GM18511 (cell line): ENCODE measurements around the gene PDSS2.
"Not testable (repeated sequence)": the region's sequence is repeated elsewhere in the genome, so short reads cannot be mapped to it uniquely, and the experiment has no call there.

Experiments used
- ATAC-seq: cut with Tn5 transposase; IDR thresholded peaks from one replicate; pipeline ENCODE4 v1.9.1; 2021; ENCODE audit warnings: mild to moderate bottlenecking, moderate library complexity; ENCODE audit not compliant: unreplicated experiment

PDSS2 gene

GRCh38 chr6:107185391-107185970 is 273.9 kb downstream of the PDSS2 start:
- ATAC-seq = no peak

DNA sequence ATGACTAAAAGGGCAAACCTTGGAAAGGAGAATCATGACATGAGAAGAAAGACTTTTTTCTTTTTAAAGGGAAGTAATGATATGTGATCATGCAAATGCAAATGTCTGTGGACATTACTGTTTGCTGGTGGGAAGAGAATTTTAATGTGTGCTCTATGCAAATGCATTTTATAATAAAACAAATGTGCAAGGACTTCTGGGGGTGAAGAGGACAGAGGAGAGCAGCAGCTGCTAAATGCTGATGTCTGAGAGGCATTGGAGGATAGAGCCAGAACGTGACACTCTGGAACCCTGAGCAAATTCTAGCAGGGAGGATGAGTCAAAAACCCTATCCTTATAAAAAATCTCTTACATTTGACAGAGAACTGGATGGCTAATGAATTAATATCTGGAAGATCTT is 274.9 kb downstream of the PDSS2 start:
- no peak for ATAC-seq

DNA sequence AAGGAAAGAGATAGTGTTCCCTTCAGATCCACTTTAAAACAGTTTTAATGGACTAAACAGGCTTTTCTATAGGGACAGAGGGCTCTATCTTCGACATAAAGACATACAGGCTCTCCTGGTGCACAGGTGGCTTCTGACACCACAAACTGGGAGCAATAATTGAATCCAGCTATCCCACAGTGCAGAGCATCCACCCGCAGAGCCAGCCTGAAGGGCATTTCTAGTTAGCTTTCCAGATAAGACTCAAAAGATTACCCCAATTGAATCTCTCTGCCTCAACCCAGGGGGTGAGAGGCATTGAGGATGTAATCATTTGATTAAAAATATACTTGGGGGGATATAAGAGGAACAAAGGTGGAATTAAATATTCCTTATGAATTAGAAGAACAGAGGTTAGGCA is 279.3 kb downstream of the PDSS2 start:
- no peak for ATAC-seq

DNA sequence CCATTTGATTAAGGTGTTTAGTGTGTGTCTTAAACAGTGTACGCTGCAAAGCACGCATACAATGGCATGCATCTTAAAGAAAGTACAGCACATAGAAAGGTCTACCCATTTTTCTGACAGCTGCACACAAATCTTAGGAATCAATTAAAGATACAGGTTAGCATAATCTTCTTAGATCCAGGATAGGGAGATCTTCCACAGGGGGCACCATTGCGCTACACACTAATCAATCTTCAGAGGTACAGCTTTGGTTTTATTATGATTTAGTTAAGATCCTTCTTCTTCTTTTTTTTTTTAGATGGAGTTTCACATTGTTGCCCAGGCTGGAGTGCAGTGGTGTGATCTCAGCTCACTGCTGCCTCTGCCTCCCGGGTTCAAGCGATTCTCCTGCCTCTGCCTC is 280.4 kb downstream of the PDSS2 start:
- ATAC-seq = no peak

GRCh38 chr6:107173779-107174178 is 285.6 kb downstream of the PDSS2 start:
- ATAC-seq = no peak

DNA sequence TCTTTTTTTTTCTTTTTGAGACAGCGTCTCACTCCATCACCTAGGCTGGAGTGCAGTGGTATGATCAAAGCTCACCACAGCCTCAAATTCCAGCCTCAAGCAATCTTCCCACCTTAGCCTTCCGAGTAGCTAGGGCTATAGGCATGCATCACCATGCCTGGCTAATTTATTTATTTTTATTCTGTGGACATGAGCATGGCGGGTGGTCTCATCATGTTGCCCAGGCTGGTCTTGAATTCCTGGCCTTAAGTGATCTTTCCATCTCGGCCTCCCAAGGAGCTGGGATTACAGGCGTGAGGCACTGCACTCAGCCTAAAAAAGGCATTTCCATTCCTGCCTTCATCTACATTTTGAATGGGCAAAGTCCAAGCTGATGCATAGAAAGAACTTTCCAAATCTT is 287.9 kb downstream of the PDSS2 start:
- no peak for ATAC-seq

DNA sequence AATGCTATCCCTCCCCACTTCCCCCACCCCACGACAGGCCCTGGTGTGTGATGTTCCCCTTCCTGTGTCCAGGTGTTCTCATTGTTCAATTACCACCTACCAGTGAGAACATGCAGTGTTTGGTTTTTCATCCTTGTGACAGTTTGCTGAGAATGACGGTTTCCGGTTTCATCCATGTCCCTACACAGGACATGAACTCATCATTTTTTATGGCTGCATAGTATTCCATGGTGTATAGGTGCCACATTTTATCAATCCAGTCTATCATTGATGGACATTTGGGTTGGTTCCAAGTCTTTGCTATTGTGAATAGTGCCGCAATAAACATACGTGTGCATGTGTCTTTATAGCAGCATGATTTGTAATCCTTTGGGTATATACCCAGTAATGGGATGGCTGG is 295.1 kb downstream of the PDSS2 start:
- ATAC-seq = not testable (repeated sequence)

DNA sequence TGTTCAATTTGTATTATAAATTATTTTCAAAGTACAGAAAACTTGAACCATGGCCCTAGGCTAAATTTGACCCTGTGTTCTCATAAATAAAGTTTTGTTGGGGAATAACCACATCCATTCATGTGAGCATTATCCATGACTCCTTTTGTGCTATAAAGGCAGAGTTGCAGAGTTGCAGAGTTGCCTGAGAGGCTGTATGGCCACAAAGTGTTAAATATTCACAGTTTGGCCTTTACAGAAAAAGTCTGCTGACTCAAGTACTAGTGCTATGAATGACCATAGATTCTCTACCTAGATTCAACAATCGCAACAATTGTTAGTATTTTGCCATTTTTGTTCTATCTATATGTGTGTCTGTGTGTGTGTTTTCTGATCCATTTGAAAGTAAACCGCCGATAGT is 297.8 kb downstream of the PDSS2 start:
- no peak for ATAC-seq

DNA sequence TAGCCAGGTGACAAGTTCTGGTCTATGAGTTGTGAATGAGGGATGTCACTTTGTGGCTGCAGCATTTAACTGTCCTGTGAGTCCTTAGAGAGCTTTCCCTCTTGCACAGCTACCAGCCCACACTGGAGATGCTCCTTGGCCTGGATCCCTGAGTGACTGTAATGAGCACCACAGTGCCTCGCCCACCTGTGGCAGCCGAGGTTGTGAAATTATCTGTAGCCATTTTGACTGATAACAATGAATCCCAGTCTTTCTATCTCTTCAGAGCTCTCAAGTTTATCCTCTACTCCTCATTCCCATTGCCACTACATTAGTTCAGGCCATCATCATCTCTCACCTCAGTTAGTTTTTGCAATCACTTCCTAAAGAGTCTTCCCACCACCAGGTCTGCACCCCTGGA is 302.7 kb downstream of the PDSS2 start:
- no peak for ATAC-seq

DNA sequence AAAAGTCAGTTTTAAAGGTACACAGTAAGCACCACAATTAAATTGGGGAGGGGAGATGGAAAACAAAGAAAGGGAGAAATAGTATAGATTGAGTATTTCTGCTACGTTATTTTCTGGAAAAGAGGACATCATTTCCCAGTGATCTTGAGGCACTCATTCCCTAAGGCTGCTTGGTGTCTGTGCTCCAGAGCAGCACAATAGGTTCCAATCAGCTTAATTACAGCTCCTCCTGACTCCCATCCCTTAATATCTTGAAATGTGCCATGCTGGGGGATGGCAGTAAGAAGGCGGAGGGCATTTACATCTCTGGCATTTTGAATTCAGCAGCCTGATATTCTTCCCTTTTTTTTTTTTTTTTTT is 304.6 kb downstream of the PDSS2 start:
- no peak for ATAC-seq

DNA sequence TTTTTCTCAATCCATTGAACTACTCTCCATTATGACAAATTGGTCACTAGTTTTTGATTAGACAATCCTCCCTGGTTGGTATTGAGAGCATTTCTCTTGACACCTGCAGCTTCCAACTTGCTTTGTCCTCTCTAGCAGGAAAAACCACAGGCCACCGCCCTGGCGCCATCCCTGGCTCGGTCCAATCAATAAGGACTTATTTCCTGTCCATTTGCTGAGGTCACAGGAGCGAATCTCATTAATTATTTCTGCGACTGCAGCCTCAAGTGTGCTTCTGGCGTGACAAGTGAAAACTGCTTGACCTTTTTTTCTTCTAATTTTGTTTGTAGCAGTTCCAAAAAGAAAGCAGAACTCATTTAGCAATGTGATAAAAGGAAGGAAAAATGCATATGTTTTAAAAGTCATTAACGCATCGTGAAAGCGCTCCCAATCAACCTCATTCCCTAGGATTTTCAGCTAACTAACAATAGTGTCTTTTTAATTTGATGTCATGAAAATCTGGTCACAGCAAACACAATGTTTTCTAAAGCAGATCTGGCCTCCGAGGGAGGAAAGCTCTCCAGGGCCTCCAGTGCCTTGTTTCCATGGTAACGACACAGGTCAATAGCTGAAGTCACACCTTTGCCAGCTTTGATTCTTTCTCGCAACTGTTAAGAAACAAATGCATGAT is 305.1 kb downstream of the PDSS2 start:
- ATAC-seq = no peak

DNA sequence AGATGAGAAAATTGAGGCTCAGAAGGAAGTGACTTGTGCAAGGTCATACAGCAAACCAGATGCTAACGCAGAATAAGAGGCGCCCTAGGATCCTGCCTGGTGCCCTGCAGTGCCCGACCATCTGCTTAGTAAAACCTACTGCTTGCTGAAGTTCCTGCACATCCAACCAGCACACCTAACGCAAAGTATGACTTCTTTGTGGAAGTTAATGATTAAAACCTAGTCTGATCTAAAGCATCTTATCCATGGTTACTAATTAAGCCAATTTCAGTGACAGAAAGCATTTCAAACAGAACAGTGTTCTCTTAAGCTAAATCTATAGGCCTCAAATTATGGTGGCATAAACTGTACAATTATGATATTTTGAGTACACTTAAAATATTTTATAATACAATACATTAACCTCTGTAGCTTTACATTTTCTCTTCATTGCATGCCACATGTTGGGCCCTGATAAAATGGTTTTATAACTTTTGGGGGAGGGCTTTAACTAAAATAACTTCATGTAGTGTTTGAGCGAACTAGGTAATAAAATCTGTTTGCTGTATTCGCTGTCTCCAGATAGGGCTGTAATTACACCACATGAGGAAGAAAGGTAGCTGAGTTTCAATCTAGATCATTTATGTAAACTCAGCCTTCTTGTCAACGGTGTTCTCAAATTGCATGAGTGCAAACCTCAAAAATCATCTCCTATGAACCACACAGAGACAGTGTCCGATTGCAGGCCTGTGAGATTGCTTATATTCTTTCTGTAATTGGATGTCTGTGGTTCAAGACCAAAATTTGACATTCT is 306.5 kb downstream of the PDSS2 start:
- no peak for ATAC-seq

- no peak for ATAC-seq
Measured at GRCh38 chr6:107144666-107145065, 314.7 kb downstream of the PDSS2 start.

DNA sequence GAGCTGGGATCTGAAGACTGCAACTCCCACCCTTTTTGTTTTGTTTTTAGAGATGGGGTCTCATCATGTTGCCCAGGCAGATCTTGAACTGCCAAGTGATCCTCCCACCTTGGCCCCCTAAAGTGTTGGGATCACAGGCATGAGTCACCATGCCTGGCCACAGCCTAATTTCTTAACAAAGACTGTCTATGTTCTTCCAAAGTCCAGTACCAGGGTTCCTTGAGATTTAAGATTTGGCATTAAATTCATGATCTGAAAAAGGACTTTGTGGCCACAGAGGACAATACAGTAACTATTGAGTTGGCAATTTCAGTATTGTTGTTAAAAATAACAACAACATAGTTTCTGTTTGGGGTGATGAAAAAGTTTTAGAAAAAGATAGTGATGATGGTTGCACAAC is 315.4 kb downstream of the PDSS2 start:
- no peak for ATAC-seq

- no peak for ATAC-seq
Measured at GRCh38 chr6:107140581-107140980, 318.8 kb downstream of the PDSS2 start.

DNA sequence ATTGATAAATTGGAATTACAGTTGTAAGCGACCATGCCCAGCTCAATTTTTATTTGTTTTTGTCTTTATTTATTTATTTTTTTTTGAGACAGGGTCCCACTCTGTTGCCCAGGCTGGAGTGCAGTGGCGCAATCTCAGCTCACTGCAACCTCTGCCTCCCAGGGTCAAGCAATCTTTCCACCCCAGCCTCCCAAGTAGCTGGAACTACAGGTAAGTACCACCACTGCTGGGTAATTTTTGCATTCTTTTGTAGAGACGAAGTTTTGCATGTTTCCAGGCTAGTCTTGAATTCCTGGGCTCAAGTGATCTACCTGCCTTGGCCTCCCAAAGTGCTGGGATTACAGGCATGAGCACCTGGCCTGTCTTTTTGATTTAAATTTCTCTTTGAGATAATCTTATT is 323.0 kb downstream of the PDSS2 start:
- not testable (repeated sequence) for ATAC-seq

DNA sequence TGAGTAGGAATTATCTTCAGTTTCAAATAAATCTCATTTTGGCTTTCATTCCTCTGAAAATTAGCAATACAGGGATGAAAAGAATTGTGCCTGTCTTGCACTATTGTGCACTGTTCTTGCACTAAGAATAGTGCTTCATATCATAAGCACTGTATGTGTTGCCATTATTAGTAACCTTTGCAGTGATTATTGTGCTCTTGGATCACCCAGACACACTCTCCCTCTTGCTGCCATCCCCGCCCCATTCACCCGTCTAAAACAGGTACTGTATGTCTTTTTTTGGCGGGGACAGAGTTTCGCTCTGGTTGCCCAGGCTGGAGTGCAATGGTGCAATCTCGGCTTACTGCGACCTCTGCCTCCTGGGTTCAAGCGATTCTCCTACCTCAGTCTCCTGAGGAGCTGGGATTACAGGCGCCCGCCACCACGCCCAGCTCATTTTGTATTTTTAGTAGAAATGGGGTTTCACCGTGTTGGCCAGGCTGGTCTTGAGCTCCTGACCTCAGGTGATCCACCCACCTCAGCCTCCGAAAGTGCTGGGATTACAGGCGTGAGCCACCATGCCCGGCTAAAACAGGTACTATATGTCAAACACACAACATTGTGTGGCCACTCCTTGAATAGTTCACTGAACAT is 324.2 kb downstream of the PDSS2 start:
- not testable (repeated sequence) for ATAC-seq

- no peak for ATAC-seq
Measured at GRCh38 chr6:107132330-107132954, 326.9 kb downstream of the PDSS2 start.

DNA sequence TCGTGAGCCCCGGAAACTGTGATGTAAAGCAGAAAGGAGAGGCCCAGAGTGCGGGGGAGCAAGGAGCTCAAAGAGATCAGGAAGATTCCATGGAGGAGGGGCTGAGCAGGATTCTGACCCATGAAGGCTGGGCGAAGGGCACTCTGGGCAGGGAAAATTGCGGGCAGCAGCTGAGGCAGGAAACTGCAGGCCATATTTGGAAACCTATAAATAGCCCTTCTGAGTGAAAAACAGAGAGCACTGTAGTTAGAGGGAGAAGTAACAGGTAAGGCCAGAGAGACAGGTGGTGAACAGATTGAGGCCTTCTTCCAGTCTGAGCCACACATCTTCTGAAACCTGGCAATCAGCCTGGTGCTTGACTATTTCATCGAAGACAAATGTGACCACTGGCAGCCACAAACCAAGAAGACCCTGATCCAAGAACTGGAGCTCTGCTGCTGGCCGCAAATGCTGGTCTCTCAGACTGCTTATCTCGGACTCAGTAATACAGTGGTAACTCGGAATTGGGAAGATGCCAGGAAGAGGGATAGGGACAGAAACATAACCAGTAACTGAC is 329.9 kb downstream of the PDSS2 start:
- no peak for ATAC-seq

DNA sequence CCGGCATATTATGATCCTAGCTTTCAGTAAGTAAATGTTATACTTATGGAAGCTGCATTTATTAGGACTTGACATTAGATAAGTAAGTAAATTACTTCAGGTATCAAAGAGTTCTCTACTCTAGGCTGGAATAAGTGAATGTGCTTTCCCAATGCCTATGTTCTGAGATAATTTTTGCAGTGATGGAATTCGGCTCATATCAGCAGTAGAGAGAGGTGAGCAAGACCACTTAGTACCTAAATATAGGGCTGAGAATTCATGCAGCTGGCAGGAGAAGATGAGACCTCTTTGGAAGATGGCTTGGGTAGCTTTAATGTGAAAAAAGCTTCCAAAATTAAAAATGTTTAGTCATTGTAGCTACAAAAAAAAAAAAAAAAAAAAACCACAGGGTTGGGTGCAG is 330.8 kb downstream of the PDSS2 start:
- ATAC-seq = no peak

DNA sequence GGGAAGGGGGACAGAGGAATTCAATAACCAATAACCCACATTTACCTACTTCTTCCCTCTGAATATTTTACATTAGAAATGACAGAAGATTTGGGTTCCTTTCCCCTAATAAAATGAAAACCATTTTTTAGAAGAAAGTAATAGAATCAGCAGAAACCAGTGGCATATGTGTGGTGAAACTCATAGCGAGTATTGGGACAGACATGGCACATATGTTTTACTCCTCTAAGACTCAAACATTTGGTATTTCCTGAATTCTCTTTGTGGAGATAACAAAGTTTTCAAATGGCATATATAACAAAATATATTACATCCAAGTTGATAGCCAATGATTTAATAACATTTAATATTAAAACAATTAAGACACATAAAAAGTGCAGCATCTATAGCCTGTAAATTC is 331.2 kb downstream of the PDSS2 start:
- ATAC-seq = no peak
